ENCODE results near the gene TAP1.
A peak's percentile ranks its signal among the peaks of the same experiment; 100 is the strongest.

The TAP1 gene

GRCh38 chr6:32840604-32841246 is 12.8 kb downstream of the TAP1 start:
- DNase-seq (ENCODE audit: low read depth): no peak
- TF ChIP-seq, protein P1, sequence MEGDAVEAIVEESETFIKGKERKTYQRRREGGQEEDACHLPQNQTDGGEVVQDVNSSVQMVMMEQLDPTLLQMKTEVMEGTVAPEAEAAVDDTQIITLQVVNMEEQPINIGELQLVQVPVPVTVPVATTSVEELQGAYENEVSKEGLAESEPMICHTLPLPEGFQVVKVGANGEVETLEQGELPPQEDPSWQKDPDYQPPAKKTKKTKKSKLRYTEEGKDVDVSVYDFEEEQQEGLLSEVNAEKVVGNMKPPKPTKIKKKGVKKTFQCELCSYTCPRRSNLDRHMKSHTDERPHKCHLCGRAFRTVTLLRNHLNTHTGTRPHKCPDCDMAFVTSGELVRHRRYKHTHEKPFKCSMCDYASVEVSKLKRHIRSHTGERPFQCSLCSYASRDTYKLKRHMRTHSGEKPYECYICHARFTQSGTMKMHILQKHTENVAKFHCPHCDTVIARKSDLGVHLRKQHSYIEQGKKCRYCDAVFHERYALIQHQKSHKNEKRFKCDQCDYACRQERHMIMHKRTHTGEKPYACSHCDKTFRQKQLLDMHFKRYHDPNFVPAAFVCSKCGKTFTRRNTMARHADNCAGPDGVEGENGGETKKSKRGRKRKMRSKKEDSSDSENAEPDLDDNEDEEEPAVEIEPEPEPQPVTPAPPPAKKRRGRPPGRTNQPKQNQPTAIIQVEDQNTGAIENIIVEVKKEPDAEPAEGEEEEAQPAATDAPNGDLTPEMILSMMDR (conservative IDR thresholded peaks at IDR 0.05; ENCODE audit: control insufficient read depth, insufficient read depth, low read depth, low read length): no peak
- no peak overlapping the region for H3K4me3 ChIP-seq (ENCODE audit: control insufficient read depth, low read depth, low read length)

GRCh38 chr6:32839356-32839755 is 14.1 kb downstream of the TAP1 start:
- TF ChIP-seq, protein P1 (conservative IDR thresholded peaks at IDR 0.05; ENCODE audit: control insufficient read depth, insufficient read depth, low read depth, low read length): no peak
- DNase-seq (ENCODE audit: low read depth): no peak
- no peak overlapping the region for H3K4me3 ChIP-seq (ENCODE audit: control insufficient read depth, low read depth, low read length)

GRCh38 chr6:32838114-32838958 is 15.2 kb downstream of the TAP1 start, which contains the start of gene TAP2:
TAP2 (minus strand) TSS chr6:32838739; CDS start chr6:32838233, 506 bp downstream.
- TF ChIP-seq, protein P1 (conservative IDR thresholded peaks at IDR 0.05; ENCODE audit: control insufficient read depth, insufficient read depth, low read depth, low read length): peak; percentile 79
- H3K4me3 ChIP-seq (ENCODE audit: control insufficient read depth, low read depth, low read length): peak within 1 kb of the TSS; percentile 80
- peak; percentile 88 for DNase-seq (ENCODE audit: low read depth)

GRCh38 chr6:32837651-32838113 is 15.8 kb downstream of the TAP1 start:
- TF ChIP-seq, protein P1 (conservative IDR thresholded peaks at IDR 0.05; ENCODE audit: control insufficient read depth, insufficient read depth, low read depth, low read length): no peak
- DNase-seq (ENCODE audit: low read depth): peak; percentile 25
- peak overlapping the region; percentile 80 for H3K4me3 ChIP-seq (ENCODE audit: control insufficient read depth, low read depth, low read length)

DNA sequence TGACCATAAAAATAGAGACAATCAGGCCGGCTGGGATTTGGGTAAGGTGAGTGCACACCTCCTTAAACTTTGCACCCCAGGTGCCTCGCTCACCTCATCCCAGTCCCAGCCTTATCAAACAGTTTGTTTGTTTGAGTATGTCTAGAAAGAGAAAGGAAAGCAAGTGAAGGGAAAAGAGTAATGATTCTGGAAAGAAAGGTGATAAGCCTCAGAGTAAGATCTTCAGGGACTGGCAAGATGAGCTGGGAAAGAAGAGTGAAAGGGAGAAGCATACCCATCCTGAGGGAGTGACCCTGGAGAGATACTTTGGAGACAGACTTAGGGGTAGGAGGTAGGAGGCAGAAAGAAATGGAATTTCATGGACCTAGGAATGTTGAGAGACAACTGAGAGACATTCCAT is 16.6 kb downstream of the TAP1 start:
- no peak for DNase-seq (ENCODE audit: low read depth)
- TF ChIP-seq, protein P1 (conservative IDR thresholded peaks at IDR 0.05; ENCODE audit: control insufficient read depth, insufficient read depth, low read depth, low read length): no peak
- no peak overlapping the region for H3K4me3 ChIP-seq (ENCODE audit: control insufficient read depth, low read depth, low read length)

DNA sequence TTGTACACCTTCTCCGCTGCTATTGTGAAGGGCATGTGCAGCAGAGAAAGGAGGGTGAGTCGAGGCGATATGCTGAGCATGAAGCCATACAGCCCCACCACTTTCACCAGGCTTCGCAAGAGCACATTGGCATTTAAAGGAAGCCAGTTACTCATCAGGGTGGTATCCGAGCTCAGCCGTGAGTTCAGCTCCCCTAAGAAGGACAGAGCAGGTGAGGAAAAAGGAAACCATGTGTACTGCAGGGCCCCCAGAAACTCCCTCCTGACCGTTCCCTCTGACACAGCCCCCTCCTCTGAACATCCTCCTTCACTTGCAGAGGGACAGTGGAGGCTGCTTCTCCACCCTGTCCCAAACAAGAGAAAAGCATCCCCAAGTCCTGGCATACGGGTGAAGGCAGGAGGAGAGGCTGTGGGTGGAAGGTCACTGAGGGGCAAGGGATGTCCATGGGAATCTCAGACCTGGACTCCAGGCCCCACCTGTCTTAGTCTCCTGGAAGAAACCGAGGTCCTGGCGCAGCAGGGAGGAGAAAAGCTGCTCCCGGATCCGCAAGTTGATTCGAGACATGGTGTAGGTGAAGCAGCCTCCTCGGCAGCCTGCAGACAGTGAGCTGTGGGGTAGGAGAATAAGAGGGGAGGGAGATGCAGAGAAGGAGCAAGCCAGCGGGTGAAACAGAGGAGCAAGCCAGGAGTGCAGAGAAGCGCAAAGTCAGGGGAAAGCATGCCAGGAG is 18.2 kb downstream of the TAP1 start:
- H3K4me3 ChIP-seq (ENCODE audit: control insufficient read depth, low read depth, low read length): no peak overlapping the region
- no peak for DNase-seq (ENCODE audit: low read depth)
- TF ChIP-seq, protein P1 (conservative IDR thresholded peaks at IDR 0.05; ENCODE audit: control insufficient read depth, insufficient read depth, low read depth, low read length): no peak
